Osteoblast (primary cell): ENCODE results near the gene MATCAP1. TPM values are rescaled to one million over a fixed set of nuclear protein-coding genes. Genes with fewer than 3 reads are reported as not detected.

ENCODE experiments used
- DNase-seq: peaks from one replicate; pipeline ENCODE4 v3.0.0; 2011; ENCODE audit warnings: low spot score, mixed read lengths; ENCODE audit not compliant: insufficient read length; ENCODE audit errors: missing footprints
- H2AFZ ChIP-seq: 2 replicates; pipeline ENCODE4 v1.6.0; 2011; ENCODE audit warnings: mild to moderate bottlenecking, low read length
- H3K27ac ChIP-seq: 2 replicates; pipeline ENCODE4 v1.5.1; 2011; ENCODE audit warnings: mild to moderate bottlenecking, low read depth, low read length, moderate library complexity
- H3K27me3 ChIP-seq: 2 replicates; pipeline ENCODE4 v1.6.0; 2012; ENCODE audit warnings: mild to moderate bottlenecking, control low read depth, inconsistent platforms, low read length, moderate library complexity; ENCODE audit not compliant: insufficient read depth
- H3K36me3 ChIP-seq: 2 replicates; pipeline ENCODE4 v1.5.1; 2011; ENCODE audit warnings: mild to moderate bottlenecking, low read length, control low read depth, moderate library complexity; ENCODE audit not compliant: insufficient read depth
- H3K4me1 ChIP-seq: 2 replicates; pipeline ENCODE4 v1.5.1; 2011; ENCODE audit warnings: mild to moderate bottlenecking, low read length, control low read depth, moderate library complexity; ENCODE audit not compliant: insufficient read depth
- H3K4me2 ChIP-seq: 2 replicates; pipeline ENCODE4 v1.6.0; 2011; ENCODE audit warnings: mild to moderate bottlenecking, low read length; ENCODE audit not compliant: insufficient read depth
- H3K4me3 ChIP-seq: fragments of 200-600 bp; sonication (generic); 3 replicates; pipeline ENCODE4 v1.5.1; 2012; ENCODE audit warnings: mild to moderate bottlenecking, low read length, inconsistent platforms; ENCODE audit not compliant: insufficient read depth
- H3K79me2 ChIP-seq: 2 replicates; pipeline ENCODE4 v1.6.0; 2012; ENCODE audit warnings: mild to moderate bottlenecking, low read length, control low read depth, inconsistent platforms; ENCODE audit not compliant: insufficient read depth
- H3K9me3 ChIP-seq: 2 replicates; pipeline ENCODE4 v1.5.1; 2011; ENCODE audit warnings: low read depth, low read length, control low read depth
- H4K20me1 ChIP-seq: 2 replicates; pipeline ENCODE4 v1.6.0; 2012; ENCODE audit warnings: mild to moderate bottlenecking, low read length, control low read depth; ENCODE audit not compliant: insufficient read depth
- CTCF ChIP-seq: IDR thresholded peaks from 2 replicates; pipeline ENCODE4 v1.5.1; 2011; ENCODE audit warnings: mild to moderate bottlenecking, low read depth, low read length, moderate library complexity; ENCODE audit errors: extremely low read depth
- total RNA-seq: library from RNA; depleted of rRNA; stranded (reverse); fragments of >200 nt; gene quantifications from 2 replicates; pipeline ENCODE4 v1.2.3, GENCODE V29; 2012

The MATCAP1 gene
- total RNA-seq, 1 donor: 3.6 TPM

- no peak for TF ChIP-seq CTCF
- peaks cover 12% of the 10 kb centered on the region for H4K20me1 ChIP-seq
- no peaks in the 10 kb centered on the region for H3K79me2 ChIP-seq
- no peak overlapping the region for H3K4me2 ChIP-seq
- no peak for DNase-seq
- no peak overlapping the region for H2AFZ ChIP-seq
- H3K36me3 ChIP-seq: no peaks in the 10 kb centered on the region
- H3K27ac ChIP-seq: no peak overlapping the region
- peaks cover 30% of the 10 kb centered on the region for H3K27me3 ChIP-seq
- peaks cover 17% of the 10 kb centered on the region for H3K4me1 ChIP-seq
- H3K9me3 ChIP-seq: no peaks in the 10 kb centered on the region
- no peak overlapping the region for H3K4me3 ChIP-seq
Measured at GRCh38 chr16:67167588-67167987, 16.2 kb downstream of the MATCAP1 start.

- no peaks in the 10 kb centered on the region for H3K36me3 ChIP-seq
- no peak overlapping the region for H3K4me3 ChIP-seq
- TF ChIP-seq CTCF: no peak
- DNase-seq: no peak
- peaks cover 34% of the 10 kb centered on the region for H3K27me3 ChIP-seq
- H3K4me1 ChIP-seq: peaks cover 17% of the 10 kb centered on the region
- no peak overlapping the region for H3K4me2 ChIP-seq
- peaks cover 17% of the 10 kb centered on the region for H4K20me1 ChIP-seq
- H3K79me2 ChIP-seq: no peaks in the 10 kb centered on the region
- no peak overlapping the region for H3K27ac ChIP-seq
- no peak overlapping the region for H2AFZ ChIP-seq
- no peaks in the 10 kb centered on the region for H3K9me3 ChIP-seq
Measured at GRCh38 chr16:67166598-67167168, 17.1 kb downstream of the MATCAP1 start.

GRCh38 chr16:67166110-67166547 is 17.6 kb downstream of the MATCAP1 start:
- Histone ChIP-seq H3K79me2 (no peaks in the 10 kb centered on the region), H3K4me3 (no peak overlapping the region), H2AFZ (no peak overlapping the region), H3K36me3 (no peaks in the 10 kb centered on the region), H3K4me1 (peaks cover 21% of the 10 kb centered on the region), H3K4me2 (no peak overlapping the region), H4K20me1 (peaks cover 20% of the 10 kb centered on the region), H3K9me3 (no peaks in the 10 kb centered on the region), H3K27ac (no peak overlapping the region), H3K27me3 (peaks cover 34% of the 10 kb centered on the region)
- TF ChIP-seq CTCF: no peak
- DNase-seq: no peak

GRCh38 chr16:67165121-67166078 is 18.4 kb downstream of the MATCAP1 start:
- Histone ChIP-seq H3K79me2 (no peaks in the 10 kb centered on the region), H2AFZ (no peak overlapping the region), H3K36me3 (no peaks in the 10 kb centered on the region), H3K4me1 (peaks cover 26% of the 10 kb centered on the region), H3K27me3 (peaks cover 34% of the 10 kb centered on the region), H3K4me3 (no peak overlapping the region), H3K4me2 (peak overlapping the region; percentile 36), H3K27ac (no peak overlapping the region), H4K20me1 (peaks cover 20% of the 10 kb centered on the region), H3K9me3 (no peaks in the 10 kb centered on the region)
- peak; percentile 87 for DNase-seq
- no peak for TF ChIP-seq CTCF
